Uterus (tissue), 2 donors: ENCODE measurements around the gene APAF1.

Source experiments
- CTCF ChIP-seq, 4 experiments: fragments of 200-600 bp in 2 of 4; fragments of 450-650 bp in 2 of 4; sonication (generic) in 2 of 4; IDR thresholded peaks; one replicate each; pipeline ENCODE4 v1.5.1; 2016 to 2019; ENCODE audit warnings: antibody characterized with exemption in 4 of 4, mild to moderate bottlenecking in 2 of 4, moderate library complexity in 1 of 4
- POLR2A ChIP-seq, 2 donors: fragments of 450-650 bp; IDR thresholded peaks; one replicate each; pipeline ENCODE4 v1.6.1; 2016; ENCODE audit warnings: antibody characterized with exemption in 2 of 2, mild to moderate bottlenecking in 1 of 2, moderate library complexity in 1 of 2

- TF ChIP-seq POLR2A (IDR thresholded peaks at IDR 0.05) (no peak), CTCF (IDR thresholded peaks at IDR 0.05) (no peak)
Measured at GRCh38 chr12:98751580-98752115, 106.6 kb downstream of the APAF1 start.
